ENCODE data around the gene ZBTB46.
"Not testable (repeated sequence)": the region's sequence is repeated elsewhere in the genome, so short reads cannot be mapped to it uniquely, and the experiment has no call there.

Gene ZBTB46

GRCh38 chr20:63785691-63786131, 45.4 kb downstream of the ZBTB46 start:
- DNase-seq = no peak

GRCh38 chr20:63783970-63784369, 47.1 kb downstream of the ZBTB46 start:
- DNase-seq = no peak

GRCh38 chr20:63782521-63782971, 48.5 kb downstream of the ZBTB46 start:
- no peak for DNase-seq

- DNase-seq = no peak
Observed at GRCh38 chr20:63782051-63782471, 49.0 kb downstream of the ZBTB46 start.

GRCh38 chr20:63781181-63781580, 49.9 kb downstream of the ZBTB46 start:
- no peak for DNase-seq

GRCh38 chr20:63778857-63779256, 52.2 kb downstream of the ZBTB46 start:
- no peak for DNase-seq

- DNase-seq = peak; percentile 18
Observed at GRCh38 chr20:63778034-63778752, 52.9 kb downstream of the ZBTB46 start.

GRCh38 chr20:63777614-63778013, 53.5 kb downstream of the ZBTB46 start:
- DNase-seq = no peak

- DNase-seq = not testable (repeated sequence)
Observed at GRCh38 chr20:63776875-63777274, 54.2 kb downstream of the ZBTB46 start.

- DNase-seq = no peak
Observed at GRCh38 chr20:63775096-63775978, 55.7 kb downstream of the ZBTB46 start.

- no peak for DNase-seq
Observed at GRCh38 chr20:63774306-63774705, 56.8 kb downstream of the ZBTB46 start.

- DNase-seq = no peak
Observed at GRCh38 chr20:63773571-63774241, 57.4 kb downstream of the ZBTB46 start.

GRCh38 chr20:63772781-63773518, 58.1 kb downstream of the ZBTB46 start:
- DNase-seq = no peak

GRCh38 chr20:63771046-63771707, 59.9 kb downstream of the ZBTB46 start:
- DNase-seq = no peak

GRCh38 chr20:63769891-63770474, 61.1 kb downstream of the ZBTB46 start:
- no peak for DNase-seq

GRCh38 chr20:63768591-63769515, 62.2 kb downstream of the ZBTB46 start:
- DNase-seq = no peak

- DNase-seq = no peak
Observed at GRCh38 chr20:63767886-63768285, 63.2 kb downstream of the ZBTB46 start.

GRCh38 chr20:63767456-63767855, 63.6 kb downstream of the ZBTB46 start:
- no peak for DNase-seq

- no peak for DNase-seq
Observed at GRCh38 chr20:63766695-63767426, 64.2 kb downstream of the ZBTB46 start.

GRCh38 chr20:63765902-63766301, 65.2 kb downstream of the ZBTB46 start:
- no peak for DNase-seq

Measured in HCEC 1CT (cell line).